Parathyroid adenoma (tissue), 2 donors: ENCODE results near the gene ETS1.

Source experiments
- H2AFZ ChIP-seq: fragments of 300-600 bp; sonication (generic); one replicate; pipeline ENCODE4 v1.7.0; 2017; ENCODE audit warnings: antibody characterized with exemption, mild to moderate bottlenecking
- H3K27ac ChIP-seq: fragments of 300-600 bp; sonication (generic); one replicate; pipeline ENCODE4 v1.7.0; 2017
- H3K27me3 ChIP-seq: fragments of 300-600 bp; sonication (generic); one replicate; pipeline ENCODE4 v1.7.0; 2017; ENCODE audit warnings: low read length; ENCODE audit not compliant: control insufficient read depth, insufficient read depth
- H3K36me3 ChIP-seq: fragments of 300-600 bp; sonication (generic); one replicate; pipeline ENCODE4 v1.7.0; 2017; ENCODE audit warnings: low read length; ENCODE audit not compliant: control insufficient read depth, insufficient read depth
- H3K4me1 ChIP-seq: fragments of 300-600 bp; sonication (generic); one replicate; pipeline ENCODE4 v1.7.0; 2017; ENCODE audit warnings: control low read depth
- H3K4me2 ChIP-seq: fragments of 300-600 bp; sonication (generic); one replicate; pipeline ENCODE4 v1.7.0; 2017; ENCODE audit warnings: low read length
- H3K4me3 ChIP-seq: fragments of 300-600 bp; sonication (generic); one replicate; pipeline ENCODE4 v1.7.0; 2017; ENCODE audit warnings: low read depth, low read length
- H3K79me2 ChIP-seq: fragments of 300-600 bp; sonication (generic); one replicate; pipeline ENCODE4 v1.7.0; 2017; ENCODE audit warnings: control low read depth
- H3K9ac ChIP-seq: fragments of 300-600 bp; sonication (generic); one replicate; pipeline ENCODE4 v1.7.0; 2017; ENCODE audit warnings: mild to moderate bottlenecking
- H3K9me3 ChIP-seq: fragments of 300-600 bp; sonication (generic); one replicate; pipeline ENCODE4 v1.7.0; 2017; ENCODE audit warnings: low read length; ENCODE audit not compliant: control insufficient read depth
- CTCF ChIP-seq: fragments of 300-600 bp; sonication (generic); IDR thresholded peaks from one replicate; pipeline ENCODE4 v1.7.0; 2017; ENCODE audit warnings: antibody characterized with exemption, mild to moderate bottlenecking
- donor health status: primary hyperparathyroidism.

The ETS1 gene

GRCh38 chr11:128511712-128512111, 75.6 kb downstream of the ETS1 start:
- H3K4me1 ChIP-seq, result no peaks in the 10 kb centered on the region

GRCh38 chr11:128509621-128510389, 77.6 kb downstream of the ETS1 start:
- no peaks in the 10 kb centered on the region for H3K27me3 ChIP-seq
- no peaks in the 10 kb centered on the region for H3K9me3 ChIP-seq
- no peak overlapping the region for H3K27ac ChIP-seq
- no peak overlapping the region for H3K4me2 ChIP-seq
- no peak overlapping the region for H3K4me3 ChIP-seq
- TF ChIP-seq CTCF, result no peak
- H3K4me1 ChIP-seq, result peaks cover 2% of the 10 kb centered on the region
- H2AFZ ChIP-seq, result no peak overlapping the region
- no peak overlapping the region for H3K9ac ChIP-seq
- no peaks in the 10 kb centered on the region for H3K36me3 ChIP-seq
- H3K79me2 ChIP-seq, result no peaks in the 10 kb centered on the region

More at GRCh38 chr11:128511712-128512111, 75.6 kb downstream of the ETS1 start:
- Histone ChIP-seq H2AFZ (no peak overlapping the region), H3K36me3 (no peaks in the 10 kb centered on the region), H3K4me3 (no peak overlapping the region), H3K4me2 (no peak overlapping the region), H3K9me3 (no peaks in the 10 kb centered on the region), H3K9ac (no peak overlapping the region), H3K79me2 (no peaks in the 10 kb centered on the region), H3K27me3 (no peaks in the 10 kb centered on the region), H3K27ac (no peak overlapping the region)
- no peak for TF ChIP-seq CTCF

DNA sequence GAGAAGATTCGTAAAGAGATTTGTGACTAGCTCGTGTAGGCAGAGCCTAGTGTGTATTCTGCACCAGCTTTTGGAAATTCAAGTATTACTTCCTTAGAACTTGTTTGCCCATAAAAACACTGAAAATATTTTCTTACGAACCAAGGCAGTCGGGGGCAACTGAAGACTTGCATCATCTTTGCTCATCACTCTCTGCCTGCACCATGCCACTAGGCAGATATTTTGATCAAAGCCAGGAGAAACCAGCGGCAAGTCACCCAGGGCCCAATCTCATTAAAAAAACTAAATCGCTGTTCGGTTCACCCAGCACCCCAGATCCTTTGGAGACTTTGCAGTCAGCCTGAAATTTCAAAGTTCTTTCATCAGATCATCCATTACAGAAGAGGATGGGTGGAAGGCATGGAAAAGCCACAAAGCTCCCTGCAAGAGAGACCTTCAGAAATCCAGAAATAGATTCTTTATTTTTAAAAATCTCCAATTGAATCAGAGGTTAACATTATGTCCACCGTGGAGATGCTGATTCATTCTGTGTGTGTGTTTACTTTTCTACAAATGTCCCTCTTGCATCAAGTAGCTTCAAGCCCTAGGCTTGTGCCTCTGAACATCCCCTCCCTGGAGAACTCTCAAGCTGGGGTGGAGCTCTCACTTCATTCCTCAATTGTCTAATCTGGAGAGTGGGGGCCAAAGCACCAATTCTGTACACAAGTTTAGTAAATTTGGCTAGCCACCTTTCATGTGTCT, 78.4 kb downstream of the ETS1 start:
- Histone ChIP-seq H3K9ac (no peak overlapping the region), H3K9me3 (no peaks in the 10 kb centered on the region), H3K4me1 (peaks cover 2% of the 10 kb centered on the region), H3K4me2 (no peak overlapping the region), H3K27me3 (no peaks in the 10 kb centered on the region), H2AFZ (no peak overlapping the region), H3K79me2 (no peaks in the 10 kb centered on the region), H3K27ac (no peak overlapping the region), H3K36me3 (no peaks in the 10 kb centered on the region), H3K4me3 (no peak overlapping the region)
- no peak for TF ChIP-seq CTCF

- no peak for TF ChIP-seq CTCF
- H3K4me2 ChIP-seq, result no peak overlapping the region
- no peak overlapping the region for H3K9ac ChIP-seq
- no peak overlapping the region for H3K27ac ChIP-seq
- no peak overlapping the region for H2AFZ ChIP-seq
- H3K9me3 ChIP-seq, result no peaks in the 10 kb centered on the region
- H3K4me3 ChIP-seq, result no peak overlapping the region
- peaks cover 2% of the 10 kb centered on the region for H3K4me1 ChIP-seq
- no peaks in the 10 kb centered on the region for H3K36me3 ChIP-seq
- no peaks in the 10 kb centered on the region for H3K79me2 ChIP-seq
- no peaks in the 10 kb centered on the region for H3K27me3 ChIP-seq
Observed at GRCh38 chr11:128507936-128508335, 79.4 kb downstream of the ETS1 start.
